ENCODE data around the gene PIP5K1A. TPM values are rescaled to one million over a fixed set of nuclear protein-coding genes. Genes with fewer than 3 reads are reported as not detected.

The PIP5K1A gene
- polyA plus RNA-seq, 1 of the 3 experiments (the other 2 are of a cell fraction): 66.0 TPM

GRCh38 chr1:151286619-151287340 is 88.4 kb downstream of the PIP5K1A start:
- peaks cover 55% of the 10 kb centered on the region for H3K79me2 ChIP-seq (ENCODE audit: insufficient read depth)
- TF ChIP-seq RAD21 (IDR thresholded peaks at IDR 0.05; ENCODE audit: low read length) (no peak), FOSL2 (IDR thresholded peaks at IDR 0.05; ENCODE audit: borderline replicate concordance, low read depth) (no peak), RFX5 (IDR thresholded peaks at IDR 0.05; ENCODE audit: low read length) (no peak), FOXM1 (IDR thresholded peaks at IDR 0.05; ENCODE audit: low read depth) (no peak), EP300 (IDR thresholded peaks at IDR 0.05; ENCODE audit: borderline replicate concordance in 1 of 2, low read depth in 1 of 2, low read length in 1 of 2) (no peak), USF1 (IDR thresholded peaks at IDR 0.05; ENCODE audit: borderline replicate concordance, low read depth) (no peak), GATA2 (CRISPR knock-in tag; IDR thresholded peaks at IDR 0.05) (no peak), YY1 (IDR thresholded peaks at IDR 0.05; ENCODE audit: low read depth) (no peak), NRF1 (IDR thresholded peaks at IDR 0.05; ENCODE audit: low read depth, low read length) (no peak), POLR2AphosphoS5 (IDR thresholded peaks at IDR 0.05; ENCODE audit: low read depth, low read length) (no peak), CHD2 (IDR thresholded peaks at IDR 0.05; ENCODE audit: low read length, partially characterized antibody) (no peak), GABPA (IDR thresholded peaks at IDR 0.05; ENCODE audit: low read depth) (no peak), ZBTB33 (IDR thresholded peaks at IDR 0.05; ENCODE audit: borderline replicate concordance, low read depth) (no peak)
- peaks cover 0 to 14% of the 10 kb centered on the region in 2 experiments; a peak in 1 of 4 replicates for H3K4me1 ChIP-seq (ENCODE audit: control insufficient read depth in 1 of 2, insufficient read depth in 2 of 2, low read depth in 1 of 2, low read length in 1 of 2)
- no peak overlapping the region for H3K4me3 ChIP-seq (ENCODE audit: low read depth in 2 of 2, low read length in 1 of 2)
- no peaks in the 10 kb centered on the region for H3K9me2 ChIP-seq
- H3K9ac ChIP-seq: no peak overlapping the region
- no peak for DNase-seq
- no peak overlapping the region for H2AFZ ChIP-seq (ENCODE audit: low read depth)
- H3K36me3 ChIP-seq (replicated peaks in 1 of 2; ENCODE audit: control insufficient read depth in 1 of 2, insufficient read depth in 2 of 2, low read length in 1 of 2): peaks cover 18 to 55% of the 10 kb centered on the region in 2 experiments
- H3F3A ChIP-seq (replicated peaks; ENCODE audit: insufficient read depth): no peaks in the 10 kb centered on the region
- H3K9me3 ChIP-seq: no peaks in the 10 kb centered on the region
- POLR2A ChIA-PET: no interaction called here
- no peaks in the 10 kb centered on the region for H3K27me3 ChIP-seq (ENCODE audit: insufficient read depth)
- H4K20me1 ChIP-seq (ENCODE audit: insufficient read depth): 0 out of 2 replicates have a peak, but pooled peaks cover 4% of the 10 kb centered on the region
- no peak overlapping the region for H3K27ac ChIP-seq (ENCODE audit: low read depth in 2 of 2, low read length in 1 of 2)
- H3K4me2 ChIP-seq: no peak overlapping the region
- CTCF ChIA-PET: interaction anchor here (1.0 to 5.7 kb wide), 3 partner anchors 9 to 54 kb away, joined by 3 to 28 read pairs (median 5); no protein-coding TSS in a partner anchor
- WGBS (ENCODE audit: low lambda C conversion rate): 87% methylated on average over 7 of the region's 10 CpGs

- Histone ChIP-seq H3K79me2 (ENCODE audit: insufficient read depth) (peaks cover 54% of the 10 kb centered on the region), H3K9me2 (no peaks in the 10 kb centered on the region), H3K9me3 (no peaks in the 10 kb centered on the region), H3K4me2 (no peak overlapping the region), H3K27me3 (ENCODE audit: insufficient read depth) (no peaks in the 10 kb centered on the region), H2AFZ (ENCODE audit: low read depth) (no peak overlapping the region), H4K20me1 (ENCODE audit: insufficient read depth) (0 out of 2 replicates have a peak, but pooled peaks cover 4% of the 10 kb centered on the region), H3K4me1 (ENCODE audit: control insufficient read depth in 1 of 2, insufficient read depth in 2 of 2, low read depth in 1 of 2, low read length in 1 of 2) (peaks cover 0 to 14% of the 10 kb centered on the region in 2 experiments; a peak in 1 of 4 replicates), H3K36me3 (replicated peaks in 1 of 2; ENCODE audit: control insufficient read depth in 1 of 2, insufficient read depth in 2 of 2, low read length in 1 of 2) (peaks cover 22 to 60% of the 10 kb centered on the region in 2 experiments), H3K4me3 (ENCODE audit: low read depth in 2 of 2, low read length in 1 of 2) (no peak overlapping the region), H3K9ac (no peak overlapping the region), H3K27ac (ENCODE audit: low read depth in 2 of 2, low read length in 1 of 2) (no peak overlapping the region), H3F3A (replicated peaks; ENCODE audit: insufficient read depth) (no peaks in the 10 kb centered on the region)
- DNase-seq: no peak
- CTCF ChIA-PET: interaction anchor here (1.2 kb wide), 1 partner anchor 53 kb away, joined by 5 read pairs; no protein-coding TSS in a partner anchor
- 94% methylated on average over 7 of the region's 7 CpGs for WGBS (ENCODE audit: low lambda C conversion rate)
- POLR2A ChIA-PET: no interaction called here
- no peak for TF ChIP-seq CTCF (IDR thresholded peaks at IDR 0.05)
- no peak for TF ChIP-seq NRF1 (IDR thresholded peaks at IDR 0.05; ENCODE audit: low read depth, low read length)
- TF ChIP-seq PBX3 (IDR thresholded peaks at IDR 0.05): no peak
- TF ChIP-seq FOSL2 (IDR thresholded peaks at IDR 0.05; ENCODE audit: borderline replicate concordance, low read depth): no peak
- TF ChIP-seq EP300 (IDR thresholded peaks at IDR 0.05; ENCODE audit: borderline replicate concordance in 1 of 2, low read depth in 1 of 2, low read length in 1 of 2): no peak
- no peak for TF ChIP-seq POLR2AphosphoS5 (IDR thresholded peaks at IDR 0.05; ENCODE audit: low read depth, low read length)
- no peak for TF ChIP-seq GABPA (IDR thresholded peaks at IDR 0.05; ENCODE audit: low read depth)
- no peak for TF ChIP-seq MAX (IDR thresholded peaks at IDR 0.05; ENCODE audit: low read depth)
- no peak for TF ChIP-seq USF2 (IDR thresholded peaks at IDR 0.05; ENCODE audit: borderline replicate concordance, low read depth, low read length)
- TF ChIP-seq EZH2phosphoT487 (IDR thresholded peaks at IDR 0.05; ENCODE audit: borderline replicate concordance, low read depth): no peak
- no peak for TF ChIP-seq RAD21 (IDR thresholded peaks at IDR 0.05; ENCODE audit: low read length)
- no peak for TF ChIP-seq YY1 (IDR thresholded peaks at IDR 0.05; ENCODE audit: low read depth)
- no peak for TF ChIP-seq RFX5 (IDR thresholded peaks at IDR 0.05; ENCODE audit: low read length)
- no peak for TF ChIP-seq CHD2 (IDR thresholded peaks at IDR 0.05; ENCODE audit: low read length, partially characterized antibody)
Observed at GRCh38 chr1:151287341-151287699, 89.0 kb downstream of the PIP5K1A start.

Measured in SK-N-SH (cell line).